IMR-90 (cell line): ENCODE data around the gene RNF19B. TPM values are rescaled to one million over a fixed set of nuclear protein-coding genes. Genes with fewer than 3 reads are reported as not detected.

Experiments
- ATAC-seq: fragments of 200-7000 bp; cut with Tn5 transposase; 2 replicates; pipeline ENCODE4 v1.9.1; 2020; ENCODE audit warnings: low read depth, mild to moderate bottlenecking, moderate library complexity
- BruUV-seq: library from RNA; stranded (reverse); fragments of 400-500 nt; replicated peaks from 2 replicates; lab custom pipeline; 2021; lab: Mats Ljungman, UMichigan
- CTCF ChIA-PET: fragments of 300-600 bp; formaldehyde crosslinking; extraction: SDS; loops from one replicate; lab custom pipeline; 2021; ENCODE audit warnings: antibody characterized with exemption; lab: Yijun Ruan, JAX
- POLR2A ChIA-PET: fragments of 300-600 bp; sonication (Branson Sonifier 250); formaldehyde crosslinking; loops from one replicate; lab custom pipeline; 2022; ENCODE audit warnings: antibody characterized with exemption; ENCODE audit not compliant: unreplicated experiment; lab: Charles Lee
- DNase-seq: peaks from one replicate; pipeline ENCODE4 v3.0.0; 2013
- H2AFZ ChIP-seq: replicated peaks from 2 replicates; pipeline ENCODE3; 2013; ENCODE audit warnings: low read length, mild to moderate bottlenecking; ENCODE audit not compliant: poor library complexity
- H2AK5ac ChIP-seq: 2 replicates; pipeline ENCODE4 v1.6.1; 2013; ENCODE audit warnings: low read depth, low read length, inconsistent platforms
- H2AK9ac ChIP-seq: replicated peaks from 2 replicates; pipeline ENCODE3; 2013; ENCODE audit warnings: mild to moderate bottlenecking, low read depth, low read length, moderate library complexity; ENCODE audit not compliant: poor library complexity
- H2BK120ac ChIP-seq: 2 replicates; pipeline ENCODE4 v1.6.1; 2013; ENCODE audit warnings: low read depth, low read length, inconsistent platforms
- H2BK15ac ChIP-seq: 3 replicates; pipeline ENCODE4 v1.6.1; 2013; ENCODE audit warnings: low read depth, low read length, inconsistent platforms
- H2BK20ac ChIP-seq: 2 replicates; pipeline ENCODE4 v1.6.1; 2013; ENCODE audit warnings: low read depth, mild to moderate bottlenecking, inconsistent platforms, low read length, moderate library complexity
- H2BK5ac ChIP-seq: 2 replicates; pipeline ENCODE4 v1.6.1; 2013; ENCODE audit warnings: mild to moderate bottlenecking, low read depth, low read length, inconsistent platforms; ENCODE audit not compliant: poor library complexity, severe bottlenecking
- H3K14ac ChIP-seq: replicated peaks from 2 replicates; pipeline ENCODE4 v1.6.1; 2013; ENCODE audit warnings: low read depth, low read length, inconsistent platforms
- H3K18ac ChIP-seq: 2 replicates; pipeline ENCODE4 v1.6.1; 2013; ENCODE audit warnings: low read depth, low read length, control low read depth
- H3K23ac ChIP-seq: 2 replicates; pipeline ENCODE4 v1.6.1; 2013; ENCODE audit warnings: low read depth, low read length, inconsistent platforms
- H3K27ac ChIP-seq: 2 replicates; pipeline ENCODE4 v1.5.1; 2013; ENCODE audit warnings: mild to moderate bottlenecking, control low read depth, low read length; ENCODE audit not compliant: insufficient read depth
- H3K27me3 ChIP-seq: 2 replicates; pipeline ENCODE4 v1.6.1; 2013; ENCODE audit warnings: low read length; ENCODE audit not compliant: control insufficient read depth, insufficient read depth
- H3K36me3 ChIP-seq: 2 replicates; pipeline ENCODE4 v1.6.1; 2013; ENCODE audit warnings: low read length, mixed read lengths; ENCODE audit not compliant: control insufficient read depth, insufficient read depth
- H3K4ac ChIP-seq: 2 replicates; pipeline ENCODE4 v1.6.1; 2013; ENCODE audit warnings: low read depth, low read length, inconsistent platforms
- H3K4me1 ChIP-seq: 2 replicates; pipeline ENCODE4 v1.6.1; 2013; ENCODE audit warnings: low read length, mixed read lengths; ENCODE audit not compliant: control insufficient read depth, insufficient read depth
- H3K4me2 ChIP-seq: 2 replicates; pipeline ENCODE4 v1.6.1; 2013; ENCODE audit warnings: low read depth, mild to moderate bottlenecking, control low read depth, low read length, moderate library complexity
- H3K4me3 ChIP-seq: 2 replicates; pipeline ENCODE4 v1.5.1; 2013; ENCODE audit warnings: low read depth, mild to moderate bottlenecking, control low read depth, low read length, moderate library complexity; ENCODE audit not compliant: insufficient read depth
- H3K56ac ChIP-seq: 2 replicates; pipeline ENCODE4 v1.6.1; 2013; ENCODE audit warnings: low read length, inconsistent platforms; ENCODE audit not compliant: insufficient read depth; ENCODE audit errors: extremely low read depth
- H3K79me1 ChIP-seq, 2 experiments: 2 replicates each; pipeline ENCODE4 v1.6.1; 2013; ENCODE audit warnings: low read length in 2 of 2, inconsistent platforms in 1 of 2, low read depth in 1 of 2
- H3K9ac ChIP-seq: 2 replicates; pipeline ENCODE4 v1.6.1; 2013; ENCODE audit warnings: low read depth, low read length, control low read depth
- H3K9me1 ChIP-seq: 2 replicates; pipeline ENCODE4 v1.6.1; 2013; ENCODE audit warnings: low read length, inconsistent platforms; ENCODE audit not compliant: insufficient read depth
- H3K9me3 ChIP-seq: 2 replicates; pipeline ENCODE4 v1.6.1; 2013; ENCODE audit warnings: low read length; ENCODE audit not compliant: control insufficient read depth, insufficient read depth
- H4K20me1 ChIP-seq: 2 replicates; pipeline ENCODE4 v1.6.1; 2013; ENCODE audit warnings: low read length, inconsistent platforms; ENCODE audit not compliant: insufficient read depth
- H4K5ac ChIP-seq: 2 replicates; pipeline ENCODE4 v1.6.1; 2013; ENCODE audit warnings: mild to moderate bottlenecking, low read depth, low read length, control low read depth
- H4K8ac ChIP-seq, 2 experiments: 2 replicates each; pipeline ENCODE4 v1.6.1; 2013; ENCODE audit warnings: low read depth in 2 of 2, low read length in 2 of 2, control low read depth in 1 of 2, inconsistent platforms in 1 of 2
- H4K91ac ChIP-seq: 2 replicates; pipeline ENCODE4 v1.6.1; 2013; ENCODE audit warnings: low read depth, low read length, inconsistent platforms; ENCODE audit not compliant: insufficient read depth
- BHLHE40 ChIP-seq: fragments of 150-350 bp; IDR thresholded peaks from 2 replicates; pipeline ENCODE4 v1.6.1; 2016; ENCODE audit warnings: mild to moderate bottlenecking, low read depth, low read length
- CHD1 ChIP-seq: IDR thresholded peaks from 2 replicates; pipeline ENCODE4 v1.6.1; 2012; ENCODE audit warnings: low read depth, low read length, improper control_type of control experiment
- FOS ChIP-seq: fragments of 150-350 bp; IDR thresholded peaks from 2 replicates; pipeline ENCODE4 v1.6.1; 2016; ENCODE audit warnings: low read depth, low read length
- MAZ ChIP-seq: IDR thresholded peaks from 2 replicates; pipeline ENCODE4 v1.6.1; 2012; ENCODE audit warnings: low read depth, mild to moderate bottlenecking, low read length, improper control_type of control experiment, moderate library complexity, borderline replicate concordance
- MXI1 ChIP-seq: IDR thresholded peaks from 2 replicates; pipeline ENCODE4 v1.6.1; 2012; ENCODE audit warnings: low read depth, mild to moderate bottlenecking, low read length, moderate library complexity, borderline replicate concordance
- NFE2L2 ChIP-seq: fragments of 150-350 bp; IDR thresholded peaks from 2 replicates; pipeline ENCODE4 v1.6.1; 2016; ENCODE audit warnings: low read depth, mild to moderate bottlenecking, low read length
- RAD21 ChIP-seq: IDR thresholded peaks from 2 replicates; pipeline ENCODE4 v1.6.1; 2012; ENCODE audit warnings: low read length, improper control_type of control experiment
- RCOR1 ChIP-seq: IDR thresholded peaks from 2 replicates; pipeline ENCODE4 v1.6.1; 2012; ENCODE audit warnings: mild to moderate bottlenecking, low read length, improper control_type of control experiment; ENCODE audit not compliant: insufficient replicate concordance
- RFX5 ChIP-seq: IDR thresholded peaks from 2 replicates; pipeline ENCODE4 v1.8.0; 2012; ENCODE audit warnings: low read depth, mild to moderate bottlenecking, low read length, moderate library complexity
- WGBS, 2 experiments: methylation state at CpG; one replicate each; pipeline versions ENCODE4 v1.1.5 to v1.1.7; 2013; ENCODE audit warnings: missing lambda C conversion rate in 2 of 2; ENCODE audit not compliant: insufficient read length in 1 of 2; ENCODE audit errors: extremely low coverage in 2 of 2; 5-methylcytosine and 5-hydroxymethylcytosine counted together
- dilution Hi-C: fragments of 300-500 bp; cut with HindIII; formaldehyde crosslinking; loops from one replicate; pipeline ENCODE4 v1.14.3; 2018; ENCODE audit warnings: low sequenced_read_pairs; ENCODE audit not compliant: unreplicated experiment
- in situ Hi-C: fragments of 300-500 bp; cut with MboI; formaldehyde crosslinking; loops from 3 replicates; pipeline ENCODE4 v1.14.3; 2019; ENCODE audit warnings: low sequenced_read_pairs, inconsistent platforms, mixed read lengths
- intact Hi-C: fragments of 100-400 bp; cut with micrococcal nuclease; formaldehyde crosslinking; loops from 2 replicates; pipeline ENCODE4 v1.10.0; 2022
- polyA plus RNA-seq, 3 experiments: library from polyadenylated mRNA; depleted of rRNA; stranded (reverse); fragments of >200 nt; gene quantifications; 2 replicates each; pipeline ENCODE4 v1.2.3, GENCODE V29; 2012; ENCODE audit warnings: low replicate concordance in 1 of 3
- total RNA-seq: library from RNA; depleted of rRNA; stranded (reverse); fragments of >200 nt; gene quantifications from 2 replicates; pipeline ENCODE4 v1.2.3, GENCODE V29; 2012
- TF ChIP-seq, protein P1 (sequence below): conservative IDR thresholded peaks from 2 replicates; pipeline ENCODE4 v1.5.1; 2012; ENCODE audit warnings: mild to moderate bottlenecking, low read depth, low read length, improper control_type of control experiment
- TF ChIP-seq, protein P2 (sequence below): fragments of 150-350 bp; IDR thresholded peaks from 2 replicates; pipeline ENCODE4 v1.6.1; 2016; ENCODE audit warnings: low read depth, mild to moderate bottlenecking, low read length, moderate library complexity, borderline replicate concordance
- TF ChIP-seq, protein P3 (sequence below): fragments of 150-350 bp; IDR thresholded peaks from 2 replicates; pipeline ENCODE4 v1.6.1; 2017; ENCODE audit warnings: mild to moderate bottlenecking, antibody characterized with exemption, low read length, low read depth

Gene RNF19B
- total and polyA plus RNA-seq, 2 of the 4 experiments (the other 2 are of a cell fraction), result 10.0 to 11.6 TPM

DNA sequence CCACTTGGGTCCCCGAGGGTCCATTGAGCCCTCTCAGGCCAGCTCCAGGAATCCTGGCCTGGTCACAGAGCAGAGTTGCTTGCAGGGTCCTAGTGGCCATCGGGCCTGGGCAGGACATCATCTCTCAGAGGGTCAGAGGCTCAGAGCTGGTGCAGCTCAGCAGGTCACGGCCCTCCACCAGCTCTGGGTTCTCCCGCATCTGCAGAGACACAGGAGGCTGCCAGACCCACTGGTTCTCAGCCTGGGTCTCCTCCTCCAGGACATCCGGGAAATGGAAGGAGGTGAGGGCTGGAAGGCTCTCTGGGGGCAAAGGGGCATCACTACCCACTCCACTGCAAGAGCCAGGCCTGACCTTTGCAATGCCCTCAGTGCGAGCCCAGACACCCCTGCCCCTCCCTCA, 69.9 kb downstream of the RNF19B start:
- H2BK20ac ChIP-seq, result no peak overlapping the region

More for the DNA sequence above, 69.9 kb downstream of the RNF19B start:
- no peaks in the 10 kb centered on the region; the same call in 1 of the 2 replicates for H3K4me1 ChIP-seq
- H4K5ac ChIP-seq, result no peak overlapping the region
- H2BK5ac ChIP-seq, result no peak overlapping the region
- H3K4ac ChIP-seq, result no peak overlapping the region
- intact Hi-C loops, result no loop called here
- no peak overlapping the region for H4K91ac ChIP-seq
- CTCF ChIA-PET, result no interaction called here
- H3K4me3 ChIP-seq, result no peak overlapping the region
- no peak overlapping the region for H3K14ac ChIP-seq
- no peak overlapping the region for H4K8ac ChIP-seq
- H3K27ac ChIP-seq, result no peak overlapping the region
- no peak overlapping the region for H2AK5ac ChIP-seq
- H4K20me1 ChIP-seq, result no peaks in the 10 kb centered on the region
- peaks cover 28% of the 10 kb centered on the region for H3K27me3 ChIP-seq
- peaks cover 2% of the 10 kb centered on the region; the same call in 1 of the 2 replicates for H3K9me3 ChIP-seq
- H2AK9ac ChIP-seq, result no peak overlapping the region
- H3K23ac ChIP-seq, result no peak overlapping the region
- H3K4me2 ChIP-seq, result no peak overlapping the region
- no peak for DNase-seq
- no peak overlapping the region for H2BK120ac ChIP-seq
- in situ Hi-C loops, result no loop called here
- TF ChIP-seq NFE2L2 (no peak), BHLHE40 (no peak), RCOR1 (no peak), RAD21 (no peak), MXI1 (no peak), RFX5 (no peak), MAZ (no peak), FOS (no peak), CHD1 (no peak)
- TF ChIP-seq, protein P1, sequence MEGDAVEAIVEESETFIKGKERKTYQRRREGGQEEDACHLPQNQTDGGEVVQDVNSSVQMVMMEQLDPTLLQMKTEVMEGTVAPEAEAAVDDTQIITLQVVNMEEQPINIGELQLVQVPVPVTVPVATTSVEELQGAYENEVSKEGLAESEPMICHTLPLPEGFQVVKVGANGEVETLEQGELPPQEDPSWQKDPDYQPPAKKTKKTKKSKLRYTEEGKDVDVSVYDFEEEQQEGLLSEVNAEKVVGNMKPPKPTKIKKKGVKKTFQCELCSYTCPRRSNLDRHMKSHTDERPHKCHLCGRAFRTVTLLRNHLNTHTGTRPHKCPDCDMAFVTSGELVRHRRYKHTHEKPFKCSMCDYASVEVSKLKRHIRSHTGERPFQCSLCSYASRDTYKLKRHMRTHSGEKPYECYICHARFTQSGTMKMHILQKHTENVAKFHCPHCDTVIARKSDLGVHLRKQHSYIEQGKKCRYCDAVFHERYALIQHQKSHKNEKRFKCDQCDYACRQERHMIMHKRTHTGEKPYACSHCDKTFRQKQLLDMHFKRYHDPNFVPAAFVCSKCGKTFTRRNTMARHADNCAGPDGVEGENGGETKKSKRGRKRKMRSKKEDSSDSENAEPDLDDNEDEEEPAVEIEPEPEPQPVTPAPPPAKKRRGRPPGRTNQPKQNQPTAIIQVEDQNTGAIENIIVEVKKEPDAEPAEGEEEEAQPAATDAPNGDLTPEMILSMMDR, result no peak
- TF ChIP-seq, protein P2, sequence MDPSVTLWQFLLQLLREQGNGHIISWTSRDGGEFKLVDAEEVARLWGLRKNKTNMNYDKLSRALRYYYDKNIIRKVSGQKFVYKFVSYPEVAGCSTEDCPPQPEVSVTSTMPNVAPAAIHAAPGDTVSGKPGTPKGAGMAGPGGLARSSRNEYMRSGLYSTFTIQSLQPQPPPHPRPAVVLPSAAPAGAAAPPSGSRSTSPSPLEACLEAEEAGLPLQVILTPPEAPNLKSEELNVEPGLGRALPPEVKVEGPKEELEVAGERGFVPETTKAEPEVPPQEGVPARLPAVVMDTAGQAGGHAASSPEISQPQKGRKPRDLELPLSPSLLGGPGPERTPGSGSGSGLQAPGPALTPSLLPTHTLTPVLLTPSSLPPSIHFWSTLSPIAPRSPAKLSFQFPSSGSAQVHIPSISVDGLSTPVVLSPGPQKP, result no peak
- TF ChIP-seq, protein P3, sequence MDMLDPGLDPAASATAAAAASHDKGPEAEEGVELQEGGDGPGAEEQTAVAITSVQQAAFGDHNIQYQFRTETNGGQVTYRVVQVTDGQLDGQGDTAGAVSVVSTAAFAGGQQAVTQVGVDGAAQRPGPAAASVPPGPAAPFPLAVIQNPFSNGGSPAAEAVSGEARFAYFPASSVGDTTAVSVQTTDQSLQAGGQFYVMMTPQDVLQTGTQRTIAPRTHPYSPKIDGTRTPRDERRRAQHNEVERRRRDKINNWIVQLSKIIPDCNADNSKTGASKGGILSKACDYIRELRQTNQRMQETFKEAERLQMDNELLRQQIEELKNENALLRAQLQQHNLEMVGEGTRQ, result no peak
- WGBS, 2 experiments, result no CpG with 5 or more reads among the region's 6 CpGs
- H2BK15ac ChIP-seq, result no peak overlapping the region
- peaks cover 1% of the 10 kb centered on the region; the same call in 1 of the 2 replicates for H3K36me3 ChIP-seq
- ATAC-seq, result no peak
- H3K56ac ChIP-seq, result no peak overlapping the region
- H3K18ac ChIP-seq, result no peak overlapping the region
- POLR2A ChIA-PET, result no interaction called here
- dilution Hi-C loops, result no loop called here
- peaks cover 6% of the 10 kb centered on the region; the same call in 1 of the 2 replicates for H3K9me1 ChIP-seq
- no peak overlapping the region for H3K9ac ChIP-seq
- no peak overlapping the region for H2AFZ ChIP-seq
- H3K79me1 ChIP-seq, result no peaks in the 10 kb centered on the region; a peak in 1 of 4 replicates
- no TSS peak for BruUV-seq
